B cell (primary cell): ENCODE measurements around the gene CHN1. TPM values are rescaled to one million over a fixed set of nuclear protein-coding genes. Genes with fewer than 3 reads are reported as not detected.

Experiments used
- ATAC-seq: fragments of 200-7000 bp; cut with Tn5 transposase; one replicate; pipeline ENCODE4 v1.10.0; 2021; ENCODE audit warnings: low read depth, mild to moderate bottlenecking, moderate number of reproducible peaks, moderate library complexity
- CTCF ChIA-PET: fragments of 350-600 bp; sonication (Branson Sonifier 250); formaldehyde crosslinking; loops from one replicate; lab custom pipeline; 2021; ENCODE audit warnings: antibody characterized with exemption, inconsistent platforms; lab: Charles Lee
- POLR2A ChIA-PET: fragments of 350-600 bp; sonication (Branson Sonifier 250); formaldehyde crosslinking; loops from one replicate; lab custom pipeline; 2021; ENCODE audit warnings: antibody characterized with exemption; lab: Charles Lee
- DNase-seq: peaks from one replicate; pipeline ENCODE4 v3.0.0; 2013
- H2AFZ ChIP-seq: 2 replicates; pipeline ENCODE4 v1.6.1; 2012; ENCODE audit warnings: mild to moderate bottlenecking, low read depth, low read length; ENCODE audit not compliant: insufficient read depth, poor library complexity, severe bottlenecking
- H3K27ac ChIP-seq, 2 donors: 1 replicate in 1 of 2; 2 replicates in 1 of 2; pipeline ENCODE4 v1.5.1; 2012 to 2013; ENCODE audit warnings: low read length in 2 of 2, mild to moderate bottlenecking in 2 of 2, moderate library complexity in 1 of 2
- H3K27me3 ChIP-seq, 4 experiments: fragments of 200-600 bp in 1 of 4; sonication (generic) in 1 of 4; replicated peaks in 1 of 4; 1 replicate in 2 of 4; 2 replicates in 2 of 4; pipeline versions ENCODE4 v1.6.1 to v1.7.0; 2013 to 2016; ENCODE audit warnings: low read length in 3 of 4, mild to moderate bottlenecking in 2 of 4, mixed read lengths in 1 of 4, moderate library complexity in 1 of 4; ENCODE audit not compliant: insufficient read depth in 4 of 4, control insufficient read depth in 3 of 4; ENCODE audit errors: control extremely low read depth in 1 of 4
- H3K36me3 ChIP-seq, 2 experiments: replicated peaks in 1 of 2; 1 replicate in 1 of 2; 2 replicates in 1 of 2; pipeline versions ENCODE4 v1.6.1 to v1.7.1; 2013; ENCODE audit warnings: low read length in 1 of 2; ENCODE audit not compliant: insufficient read depth in 2 of 2, control insufficient read depth in 1 of 2; ENCODE audit errors: control extremely low read depth in 1 of 2, extremely low read depth in 1 of 2
- H3K4me1 ChIP-seq, 2 donors: fragments of 200-600 bp in 1 of 2; sonication (generic) in 1 of 2; 1 replicate in 1 of 2; 2 replicates in 1 of 2; pipeline versions ENCODE4 v1.5.1 to v1.6.1; 2013 to 2017; ENCODE audit warnings: low read length in 2 of 2; ENCODE audit not compliant: control insufficient read depth in 2 of 2, insufficient read depth in 2 of 2
- H3K4me2 ChIP-seq: replicated peaks from 2 replicates; pipeline ENCODE3; 2012; ENCODE audit warnings: mild to moderate bottlenecking, low read depth, low read length; ENCODE audit not compliant: poor library complexity, severe bottlenecking
- H3K4me3 ChIP-seq, 5 experiments: fragments of 200-600 bp in 1 of 5; sonication (generic) in 1 of 5; 1 replicate in 3 of 5; 2 replicates in 2 of 5; pipeline versions ENCODE4 v1.5.1 to v1.7.0; 2011 to 2016; ENCODE audit warnings: low read length in 4 of 5, mild to moderate bottlenecking in 4 of 5, low read depth in 2 of 5, control low read depth in 1 of 5, moderate library complexity in 1 of 5; ENCODE audit not compliant: insufficient read depth in 1 of 5; ENCODE audit errors: control extremely low read depth in 1 of 5, extremely low read depth in 1 of 5
- H3K79me2 ChIP-seq: fragments of 200-600 bp; sonication (generic); one replicate; pipeline ENCODE4 v1.6.0; 2016; ENCODE audit warnings: low read length; ENCODE audit not compliant: control insufficient read depth, insufficient read depth
- H3K9ac ChIP-seq: fragments of 200-600 bp; sonication (generic); 2 replicates; pipeline ENCODE4 v1.6.1; 2017; ENCODE audit warnings: mild to moderate bottlenecking, low read length, moderate library complexity
- H3K9me3 ChIP-seq, 3 donors: one replicate each; pipeline versions ENCODE4 v1.6.1 to v1.7.1; 2013; ENCODE audit warnings: low read length in 2 of 3; ENCODE audit not compliant: control insufficient read depth in 2 of 3, insufficient read depth in 1 of 3; ENCODE audit errors: control extremely low read depth in 1 of 3
- H4K20me1 ChIP-seq: 2 replicates; pipeline ENCODE4 v1.6.0; 2012; ENCODE audit warnings: mild to moderate bottlenecking, low read length; ENCODE audit not compliant: insufficient read depth, control insufficient read depth, poor library complexity, severe bottlenecking
- H3K27ac Mint-ChIP-seq: one replicate; pipeline ENCODE4 v1.8.0; 2021; ENCODE audit warnings: mixed read lengths
- H3K27me3 Mint-ChIP-seq: one replicate; pipeline ENCODE4 v1.8.0; 2021; ENCODE audit warnings: mixed read lengths
- H3K4me1 Mint-ChIP-seq: one replicate; pipeline ENCODE4 v1.8.0; 2021; ENCODE audit warnings: mixed read lengths
- H3K4me3 Mint-ChIP-seq: one replicate; pipeline ENCODE4 v1.8.0; 2021; ENCODE audit warnings: mixed read lengths
- H3K9me3 Mint-ChIP-seq: one replicate; pipeline ENCODE4 v1.8.0; 2022; ENCODE audit warnings: mixed read lengths; ENCODE audit not compliant: insufficient read depth
- CTCF ChIP-seq: fragments of 200-600 bp; IDR thresholded peaks from one replicate; pipeline ENCODE4 v1.8.0; 2022; ENCODE audit warnings: antibody characterized with exemption, mild to moderate bottlenecking
- EZH2 ChIP-seq: IDR thresholded peaks from 2 replicates; pipeline ENCODE4 v1.6.1; 2012; ENCODE audit warnings: borderline replicate concordance, low read depth, mild to moderate bottlenecking, moderate library complexity, low read length; ENCODE audit not compliant: insufficient read depth, poor library complexity, severe bottlenecking
- WGBS: methylation state at CpG from one replicate; pipeline ENCODE4 v1.1.5; 2013; ENCODE audit warnings: missing lambda C conversion rate; ENCODE audit not compliant: insufficient coverage; 5-methylcytosine and 5-hydroxymethylcytosine counted together
- intact Hi-C: fragments of 100-400 bp; cut with micrococcal nuclease; formaldehyde crosslinking; loops from one replicate; pipeline ENCODE4 v1.10.0; 2022
- polyA plus RNA-seq: library from polyadenylated mRNA; depleted of rRNA; stranded (reverse); fragments of >200 nt; gene quantifications from 2 replicates; pipeline ENCODE4 v1.2.3, GENCODE V29; 2012
- total RNA-seq, 2 donors: library from RNA; stranded (reverse); fragments of 120-200 nt in 1 of 2; gene quantifications; 1 replicate in 1 of 2; 2 replicates in 1 of 2; pipeline versions ENCODE4 v1.2.3 to v1.2.4, GENCODE V29; 2013 to 2022

Gene CHN1
- total and polyA plus RNA-seq, 2 donors (not counting 1 experiment from before 2014, with no cell fraction given), result 0.79 to 1.4 TPM

GRCh38 chr2:174835797-174836255 lies 169.4 kb downstream of the CHN1 start:
- no peaks in the 10 kb centered on the region for H3K27me3 ChIP-seq
- no peak overlapping the region for H3K27ac Mint-ChIP-seq
- no peak overlapping the region for H3K4me2 ChIP-seq
- H3K27ac ChIP-seq, result no peak overlapping the region
- no peaks in the 10 kb centered on the region for H3K9me3 ChIP-seq
- ATAC-seq, result no peak
- no peak for DNase-seq
- peaks cover 2% of the 10 kb centered on the region for H3K9me3 Mint-ChIP-seq
- peaks cover 21% of the 10 kb centered on the region for H3K27me3 Mint-ChIP-seq
- no peaks in the 10 kb centered on the region for H3K36me3 ChIP-seq
- no peak overlapping the region for H3K4me3 Mint-ChIP-seq
- 88% methylated on average over 1 of the region's 2 CpGs for WGBS
- no peak overlapping the region for H3K9ac ChIP-seq
- TF ChIP-seq EZH2 (no peak), CTCF (no peak)
- intact Hi-C loops, result no loop called here
- ChIA-PET POLR2A (no interaction called here), CTCF (no interaction called here)
- H3K4me3 ChIP-seq, result no peak overlapping the region
- no peaks in the 10 kb centered on the region for H4K20me1 ChIP-seq
- H3K4me1 Mint-ChIP-seq, result no peaks in the 10 kb centered on the region
- H3K4me1 ChIP-seq, result no peaks in the 10 kb centered on the region
- H3K79me2 ChIP-seq, result no peaks in the 10 kb centered on the region
- H2AFZ ChIP-seq, result no peak overlapping the region

GRCh38 chr2:174833737-174834136 lies 171.4 kb downstream of the CHN1 start:
- ATAC-seq, result no peak

More at GRCh38 chr2:174833737-174834136, 171.4 kb downstream of the CHN1 start:
- POLR2A ChIA-PET, result no interaction called here
- CTCF ChIA-PET, result no interaction called here
- H3K9me3 Mint-ChIP-seq, result peaks cover 2% of the 10 kb centered on the region
- no peaks in the 10 kb centered on the region for H3K36me3 ChIP-seq
- H3K27ac Mint-ChIP-seq, result no peak overlapping the region
- H3K27me3 Mint-ChIP-seq, result peaks cover 15% of the 10 kb centered on the region
- no peak for DNase-seq
- H3K79me2 ChIP-seq, result no peaks in the 10 kb centered on the region
- H3K4me2 ChIP-seq, result no peak overlapping the region
- no peaks in the 10 kb centered on the region for H3K4me1 ChIP-seq
- no peaks in the 10 kb centered on the region for H3K9me3 ChIP-seq
- no peak for TF ChIP-seq EZH2
- TF ChIP-seq CTCF, result no peak
- H3K4me1 Mint-ChIP-seq, result no peaks in the 10 kb centered on the region
- H3K27ac ChIP-seq, result no peak overlapping the region
- intact Hi-C loops, result no loop called here
- no peak overlapping the region for H2AFZ ChIP-seq
- H3K4me3 Mint-ChIP-seq, result no peak overlapping the region
- no peak overlapping the region for H3K4me3 ChIP-seq
- H3K27me3 ChIP-seq, result no peaks in the 10 kb centered on the region
- H4K20me1 ChIP-seq, result no peaks in the 10 kb centered on the region
- H3K9ac ChIP-seq, result no peak overlapping the region
- WGBS, result 79% methylated on average over 3 of the region's 3 CpGs
